Heart left ventricle (tissue), 16 donors: ENCODE data around the gene MMUT. TPM values are rescaled to one million over a fixed set of nuclear protein-coding genes. Genes with fewer than 3 reads are reported as not detected.

Experiments used
- ATAC-seq, 4 donors: fragments of 200-7000 bp; cut with Tn5 transposase; one replicate each; pipeline ENCODE4 v1.9.1; 2020 to 2022; ENCODE audit warnings: moderate library complexity in 4 of 4, mild to moderate bottlenecking in 3 of 4, moderate number of reproducible peaks in 1 of 4
- DNase-seq, 5 donors: peaks; one replicate each; pipeline ENCODE4 v3.0.0-alpha.2; 2020
- H3K27ac ChIP-seq, 12 donors: fragments of 200-600 bp; sonication (generic) in 4 of 12; one replicate each; pipeline versions ENCODE4 v1.5.0 to v1.8.0; 2016 to 2022; ENCODE audit warnings: mild to moderate bottlenecking in 2 of 12
- H3K27me3 ChIP-seq, 9 donors: fragments of 200-600 bp; sonication (generic) in 2 of 9; one replicate each; pipeline versions ENCODE4 v1.5.1 to v1.8.0; 2016 to 2022; ENCODE audit warnings: mild to moderate bottlenecking in 3 of 9
- H3K36me3 ChIP-seq, 9 donors: fragments of 200-600 bp; sonication (generic) in 2 of 9; one replicate each; pipeline versions ENCODE4 v1.5.0 to v1.8.0; 2018 to 2022; ENCODE audit warnings: mild to moderate bottlenecking in 2 of 9
- H3K4me1 ChIP-seq, 12 donors: fragments of 200-600 bp; sonication (generic) in 4 of 12; one replicate each; pipeline versions ENCODE4 v1.5.0 to v1.8.0; 2016 to 2022; ENCODE audit warnings: mild to moderate bottlenecking in 3 of 12
- H3K4me3 ChIP-seq, 12 donors: fragments of 200-600 bp; sonication (generic) in 4 of 12; one replicate each; pipeline versions ENCODE4 v1.5.0 to v1.8.0; 2017 to 2022; ENCODE audit warnings: mild to moderate bottlenecking in 9 of 12, moderate library complexity in 4 of 12
- H3K9me3 ChIP-seq, 12 donors: fragments of 200-600 bp; sonication (generic) in 4 of 12; one replicate each; pipeline versions ENCODE4 v1.5.0 to v1.8.0; 2016 to 2022; ENCODE audit warnings: mild to moderate bottlenecking in 1 of 12
- CTCF ChIP-seq, 12 donors: fragments of 200-600 bp; sonication (generic) in 4 of 12; IDR thresholded peaks; one replicate each; pipeline versions ENCODE4 v1.5.0 to v1.8.0; 2018 to 2022; ENCODE audit warnings: antibody characterized with exemption in 12 of 12, mild to moderate bottlenecking in 5 of 12
- POLR2A ChIP-seq, 2 donors: fragments of 450-650 bp; IDR thresholded peaks; one replicate each; pipeline ENCODE4 v1.6.1; 2017; ENCODE audit warnings: antibody characterized with exemption in 2 of 2, mild to moderate bottlenecking in 2 of 2, moderate library complexity in 2 of 2
- WGBS, 4 donors: extraction: QIAGEN DNeasy Blood & Tissue Kit in 2 of 4; methylation state at CpG; one replicate each; pipeline versions ENCODE4 v1.1.5 to v1.1.7; 2013 to 2018; 5-methylcytosine and 5-hydroxymethylcytosine counted together
- intact Hi-C, 10 donors: fragments of 100-400 bp; cut with DNase I; formaldehyde crosslinking; loops; one replicate each; pipeline versions ENCODE4 v1.11.1 to v1.14.2; 2022
- polyA plus RNA-seq, 2 donors: library from polyadenylated mRNA; stranded (reverse); fragments of 200-250 nt; gene quantifications; one replicate each; pipeline ENCODE4 v1.2.3, GENCODE V29; 2013
- total RNA-seq, 9 donors: library from RNA; depleted of rRNA in 2 of 9; stranded (reverse); fragments of >200 nt in 2 of 9; fragmentation: NEBNext Ultra II Directional in 3 of 9; extraction: Animal tissue kit (Norgen Biotek cat#: 25700) in 3 of 9; gene quantifications; one replicate each; pipeline versions ENCODE4 v1.1.0 to v1.2.4, GENCODE V29; 2016 to 2023
- donor health status: ischemic (EF 13 %, LVEDD 7.1; RV severe dilation, severe dysfunction).
- donor health status: healthy with polysubstance abuse.
- donor health status: DM: no; HTN: yes; CAD: no.
- donor health status: DM: no; HTN: no; CAD: no.
- donor health status: ischemic (EF 25% LVEDD 6.9; RV normal size, moderate dysfunction).
- donor health status: ischemic (EF 25% LVEDD 5.7; RV mildly dilated, moderate dysfunction).
- donor health status: healthy.
- donor health status: DM: yes; HTN: yes; CAD: no.
- donor health status: ischemic (EF 35%, LVEDD 5.7; RV mildly dilated, moderate dysfunction).
- donor health status: nonischemic (EF 11% LVEDD 7.7; RV severe dilation, severe dysfunction).
- donor health status: DM: yes; HTN: yes; CAD: no.
- donor health status: PGD.
- donor health status: ischemic (EF 29% LVEDD 5.4; RV normal size, mild dysfunction).
- donor health status: nonischemic (EF 23%, LVEDD 6.1; RV moderate dilation, normal function).

MMUT gene
- total and polyA plus RNA-seq, 11 donors, result 13.7 to 43.6 (median 32.4) TPM

GRCh38 chr6:49462599-49462926 lies 490 bp downstream of the MMUT start:
- no peaks in the 10 kb centered on the region for H3K27me3 ChIP-seq
- ATAC-seq, result peak in 3 of 4 donors; percentile 23 to 46 (median 35)
- H3K9me3 ChIP-seq, result no peaks in the 10 kb centered on the region
- DNase-seq, result no peak
- intact Hi-C loops, result no loop called here
- TF ChIP-seq CTCF (IDR thresholded peaks at IDR 0.05) (no peak), POLR2A (IDR thresholded peaks at IDR 0.05) (no peak)
- peak overlapping the region; percentile 52 to 86 (median 72) for H3K4me3 ChIP-seq
- 1 to 3% (median 2%) methylated on average over 7 of the region's 7 CpGs for WGBS, 4 donors
- peak overlapping the region; percentile 43 to 94 (median 82) for H3K27ac ChIP-seq
- H3K36me3 ChIP-seq, result peaks cover 0 to 21% (median 15%) of the 10 kb centered on the region in 9 donors
- peaks cover 0 to 36% (median 24%) of the 10 kb centered on the region in 12 donors for H3K4me1 ChIP-seq

GRCh38 chr6:49462071-49462470 lies 982 bp downstream of the MMUT start:
- H3K4me1 ChIP-seq, result peaks cover 0 to 36% (median 24%) of the 10 kb centered on the region in 12 donors
- WGBS, 4 donors, result 36 to 41% (median 38%) methylated on average over 3 of the region's 3 CpGs
- intact Hi-C loops, result no loop called here

GRCh38 chr6:49457771-49458170 lies 5.3 kb downstream of the MMUT start:
- Histone ChIP-seq H3K27ac (no peak overlapping the region), H3K4me1 (peaks cover 0 to 29% (median 16%) of the 10 kb centered on the region in 12 donors), H3K36me3 (peaks cover 0 to 69% (median 56%) of the 10 kb centered on the region in 9 donors), H3K27me3 (no peaks in the 10 kb centered on the region), H3K4me3 (no peak overlapping the region), H3K9me3 (no peaks in the 10 kb centered on the region)
- DNase-seq (no peak), ATAC-seq (no peak)
- intact Hi-C loops, result no loop called here
- TF ChIP-seq CTCF (IDR thresholded peaks at IDR 0.05) (no peak), POLR2A (IDR thresholded peaks at IDR 0.05) (no peak)
- 58 to 74% (median 71%) methylated on average over 4 of the region's 4 CpGs for WGBS, 4 donors

More at GRCh38 chr6:49462071-49462470, 982 bp downstream of the MMUT start:
- Histone ChIP-seq H3K9me3 (no peaks in the 10 kb centered on the region), H3K27me3 (no peaks in the 10 kb centered on the region), H3K27ac (peak overlapping the region in 6 of 12 donors; percentile 68 to 94 (median 82)), H3K4me3 (peak overlapping the region in 11 of 12 donors; percentile 52 to 86 (median 73)), H3K36me3 (peaks cover 0 to 26% (median 20%) of the 10 kb centered on the region in 9 donors)
- ATAC-seq, result no peak
- no peak for DNase-seq
- TF ChIP-seq POLR2A (IDR thresholded peaks at IDR 0.05), result no peak

- Histone ChIP-seq H3K27ac (no peak overlapping the region), H3K4me3 (no peak overlapping the region), H3K4me1 (peaks cover 0 to 10% (median 0%) of the 10 kb centered on the region in 12 donors), H3K27me3 (no peaks in the 10 kb centered on the region), H3K9me3 (no peaks in the 10 kb centered on the region), H3K36me3 (peaks cover 0 to 97% (median 81%) of the 10 kb centered on the region in 9 donors)
- DNase-seq (no peak), ATAC-seq (no peak)
- 93 to 97% (median 94%) methylated on average over 3 of the region's 3 CpGs for WGBS, 4 donors
- TF ChIP-seq CTCF (IDR thresholded peaks at IDR 0.05) (no peak), POLR2A (IDR thresholded peaks at IDR 0.05) (no peak)
- intact Hi-C loops, result no loop called here
Measured at GRCh38 chr6:49454787-49455709, 8.0 kb downstream of the MMUT start.
